Lower leg skin (tissue), 3 donors: ENCODE results near the gene CHD2.

ENCODE experiments used
- CTCF ChIP-seq, 3 donors: fragments of 450-650 bp; IDR thresholded peaks; one replicate each; pipeline ENCODE4 v1.5.1; 2016; ENCODE audit warnings: antibody characterized with exemption in 3 of 3, mild to moderate bottlenecking in 3 of 3, moderate library complexity in 2 of 3
- POLR2A ChIP-seq, 2 donors: fragments of 450-650 bp; IDR thresholded peaks; one replicate each; pipeline ENCODE4 v1.6.1; 2016 to 2017; ENCODE audit warnings: antibody characterized with exemption in 2 of 2, mild to moderate bottlenecking in 1 of 2, moderate library complexity in 1 of 2

- TF ChIP-seq POLR2A (IDR thresholded peaks at IDR 0.05): no peak
- no peak for TF ChIP-seq CTCF (IDR thresholded peaks at IDR 0.05)
Observed at GRCh38 chr15:93066834-93067648, 166.9 kb downstream of the CHD2 start.
